ENCODE data around the gene MRM3.
"Not testable (repeated sequence)": the region's sequence is repeated elsewhere in the genome, so short reads cannot be mapped to it uniquely, and the experiment has no call there.

Gene MRM3

GRCh38 chr17:835263-835662 is 53.1 kb downstream of the MRM3 start (continued):
- TF ChIP-seq ZNF280D (tag by site-specific recombination; IDR thresholded peaks at IDR 0.05) (no peak), SCRT2 (tag by site-specific recombination; IDR thresholded peaks at IDR 0.05) (no peak), HIC1 (tag by site-specific recombination; IDR thresholded peaks at IDR 0.05) (no peak), REST (tag by site-specific recombination; IDR thresholded peaks at IDR 0.05) (no peak), YY2 (tag by site-specific recombination; IDR thresholded peaks at IDR 0.05) (no peak)

GRCh38 chr17:835721-836120 is 53.6 kb downstream of the MRM3 start:
- POLR2A ChIA-PET; H3K4me1 ChIP-seq (ENCODE audit: control insufficient read depth, insufficient read depth, low read length); H3K27ac ChIP-seq (ENCODE audit: extremely low read depth, low read depth, low read length); H3K4me3 ChIP-seq (ENCODE audit: low read depth, low read length); H3K36me3 ChIP-seq (ENCODE audit: control insufficient read depth in 2 of 2, insufficient read depth in 1 of 2, low read length in 2 of 2); H3K9me3 ChIP-seq (ENCODE audit: control insufficient read depth, insufficient read depth, low read depth, low read length); CTCF ChIA-PET: not testable (repeated sequence)

GRCh38 chr17:836151-836550 is 54.0 kb downstream of the MRM3 start:
- H3K4me3 ChIP-seq (ENCODE audit: low read depth, low read length) = no peak overlapping the region
- POLR2A ChIA-PET = no interaction called here
- H3K9me3 ChIP-seq (ENCODE audit: control insufficient read depth, insufficient read depth, low read depth, low read length) = no peaks in the 10 kb centered on the region
- CTCF ChIA-PET = interaction anchor here (0.6 kb wide), 1 partner anchor 424 kb away, joined by 3 read pairs; no protein-coding TSS in a partner anchor
- H3K36me3 ChIP-seq (ENCODE audit: control insufficient read depth in 2 of 2, insufficient read depth in 1 of 2, low read length in 2 of 2) = no peaks in the 10 kb centered on the region
- no peak for TF ChIP-seq ZNF571 (tag by site-specific recombination; IDR thresholded peaks at IDR 0.05)
- no peak for TF ChIP-seq ZNF600 (tag by site-specific recombination; IDR thresholded peaks at IDR 0.05)
- TF ChIP-seq KLF10 (tag by site-specific recombination; IDR thresholded peaks at IDR 0.05) = no peak
- no peak for TF ChIP-seq YY2 (tag by site-specific recombination; IDR thresholded peaks at IDR 0.05)
- no peak for TF ChIP-seq REPIN1 (tag by site-specific recombination; IDR thresholded peaks at IDR 0.05; ENCODE audit: low read depth)
- TF ChIP-seq ZNF157 (tag by site-specific recombination; IDR thresholded peaks at IDR 0.05) = no peak
- no peak for TF ChIP-seq ZNF704 (tag by site-specific recombination; IDR thresholded peaks at IDR 0.05)
- TF ChIP-seq ZNF24 (tag by site-specific recombination; IDR thresholded peaks at IDR 0.05) = no peak
- TF ChIP-seq ZNF350 (tag by site-specific recombination; IDR thresholded peaks at IDR 0.05) = no peak
- no peak for TF ChIP-seq ZNF585B (tag by site-specific recombination; IDR thresholded peaks at IDR 0.05)
- TF ChIP-seq ZBTB26 (tag by site-specific recombination; optimal IDR thresholded peaks at IDR 0.05) = no peak
- TF ChIP-seq ZNF248 (tag by site-specific recombination; IDR thresholded peaks at IDR 0.05) = no peak
- no peak for TF ChIP-seq MEIS1 (CRISPR knock-in tag; IDR thresholded peaks at IDR 0.05; ENCODE audit: borderline replicate concordance)
- no peak overlapping the region for H3K27ac ChIP-seq (ENCODE audit: extremely low read depth, low read depth, low read length)
- H3K4me1 ChIP-seq (ENCODE audit: control insufficient read depth, insufficient read depth, low read length) = no peaks in the 10 kb centered on the region

Data from HEK293 (cell line).